Endothelial cell of umbilical vein (primary cell): ENCODE measurements around the gene TRPC4AP. TPM values are rescaled to one million over a fixed set of nuclear protein-coding genes. Genes with fewer than 3 reads are reported as not detected.

ENCODE experiments used
- BruUV-seq: library from RNA; stranded (reverse); fragments of 400-500 nt; replicated peaks from 2 replicates; lab custom pipeline; 2021; lab: Mats Ljungman, UMichigan
- CTCF ChIA-PET: fragments of 300-600, 350-600 bp; sonication (Branson Sonifier 250); formaldehyde crosslinking; loops from one replicate; lab custom pipeline; 2021; ENCODE audit warnings: antibody characterized with exemption, inconsistent platforms; lab: Charles Lee
- POLR2A ChIA-PET: fragments of 300-600, 350-600 bp; sonication (Branson Sonifier 250); formaldehyde crosslinking; loops from one replicate; lab custom pipeline; 2021; ENCODE audit warnings: antibody characterized with exemption, inconsistent platforms; lab: Charles Lee
- DNase-seq: peaks from one replicate; pipeline ENCODE4 v3.0.0-alpha.2; 2011; ENCODE audit warnings: low read depth, low spot score
- FAIRE-seq: peaks from 2 replicates; lab custom pipeline; 2011; peaks lifted over from hg19 to GRCh38; lab: Jason Lieb, UNC
- H2AFZ ChIP-seq: 2 replicates; pipeline ENCODE4 v1.6.0; 2012; ENCODE audit warnings: low read depth, low read length, control low read depth, inconsistent platforms
- H3K27ac ChIP-seq: 2 replicates; pipeline ENCODE4 v1.5.1; 2011; ENCODE audit warnings: low read depth, mild to moderate bottlenecking, control low read depth, low read length, moderate library complexity; ENCODE audit not compliant: insufficient read depth
- H3K27me3 ChIP-seq, 2 experiments: 2 replicates each; pipeline versions ENCODE4 v1.6.0 to v1.6.1; 2011; ENCODE audit warnings: low read length in 2 of 2, mixed read lengths in 1 of 2; ENCODE audit not compliant: control insufficient read depth in 2 of 2, insufficient read depth in 2 of 2
- H3K36me3 ChIP-seq, 2 experiments: 2 replicates in 1 of 2; 3 replicates in 1 of 2; pipeline ENCODE4 v1.5.1; 2011; ENCODE audit warnings: low read length in 2 of 2, mild to moderate bottlenecking in 1 of 2, moderate library complexity in 1 of 2; ENCODE audit not compliant: control insufficient read depth in 2 of 2, insufficient read depth in 2 of 2; ENCODE audit errors: extremely low read depth in 1 of 2
- H3K4me1 ChIP-seq: 3 replicates; pipeline ENCODE4 v1.5.1; 2011; ENCODE audit warnings: mild to moderate bottlenecking, low read length; ENCODE audit not compliant: control insufficient read depth, insufficient read depth; ENCODE audit errors: extremely low read depth
- H3K4me2 ChIP-seq: 2 replicates; pipeline ENCODE4 v1.6.1; 2011; ENCODE audit warnings: low read length, control low read depth, mixed read lengths; ENCODE audit not compliant: insufficient read depth
- H3K4me3 ChIP-seq, 3 experiments: fragments of 200-600 bp in 1 of 3; sonication (generic), shearing (Covaris generic) in 1 of 3; replicated peaks in 1 of 3; 2 replicates each; pipeline ENCODE4 v1.5.1; 2011 to 2016; ENCODE audit warnings: control low read depth in 3 of 3, low read length in 3 of 3, mild to moderate bottlenecking in 2 of 3, inconsistent platforms in 1 of 3, low read depth in 1 of 3, moderate library complexity in 1 of 3; ENCODE audit not compliant: insufficient read depth in 1 of 3
- H3K79me2 ChIP-seq: 2 replicates; pipeline ENCODE4 v1.6.0; 2012; ENCODE audit warnings: low read length, inconsistent platforms; ENCODE audit not compliant: control insufficient read depth, insufficient read depth
- H3K9ac ChIP-seq: replicated peaks from 2 replicates; pipeline ENCODE3; 2011; ENCODE audit warnings: low read length, control low read depth; ENCODE audit not compliant: insufficient read depth; ENCODE audit errors: extremely low read depth
- H3K9me1 ChIP-seq: replicated peaks from 3 replicates; pipeline ENCODE4 v1.6.0; 2011; ENCODE audit warnings: mild to moderate bottlenecking, low read length; ENCODE audit not compliant: control insufficient read depth, insufficient read depth; ENCODE audit errors: extremely low read depth
- H3K9me3 ChIP-seq: replicated peaks from 2 replicates; pipeline ENCODE4 v1.5.1; 2012; ENCODE audit warnings: low read length, inconsistent platforms; ENCODE audit not compliant: control insufficient read depth, insufficient read depth
- H4K20me1 ChIP-seq: replicated peaks from 2 replicates; pipeline ENCODE3; 2011; ENCODE audit warnings: mild to moderate bottlenecking, low read length; ENCODE audit not compliant: control insufficient read depth, insufficient read depth; ENCODE audit errors: extremely low read depth
- EZH2 ChIP-seq: IDR thresholded peaks from 2 replicates; pipeline ENCODE4 v1.6.1; 2012; ENCODE audit warnings: borderline replicate concordance, low read depth, mild to moderate bottlenecking, moderate library complexity, low read length, inconsistent platforms; ENCODE audit not compliant: severe bottlenecking
- FOS ChIP-seq: IDR thresholded peaks from 2 replicates; pipeline ENCODE4 v1.6.1; 2011; ENCODE audit warnings: mild to moderate bottlenecking, low read length, moderate library complexity, borderline replicate concordance; ENCODE audit not compliant: insufficient read depth
- JUN ChIP-seq: IDR thresholded peaks from 2 replicates; pipeline ENCODE4 v1.6.1; 2011; ENCODE audit warnings: borderline replicate concordance, low read depth; ENCODE audit not compliant: insufficient read length, insufficient read depth
- POLR2A ChIP-seq: IDR thresholded peaks from 2 replicates; pipeline ENCODE4 v1.6.1; 2012; ENCODE audit warnings: low read depth, mild to moderate bottlenecking, control low read depth, low read length
- POLR2AphosphoS5 ChIP-seq: IDR thresholded peaks from 2 replicates; pipeline ENCODE4 v1.6.1; 2012; ENCODE audit warnings: low read depth, mild to moderate bottlenecking, control low read depth, low read length, moderate library complexity; ENCODE audit not compliant: insufficient read depth
- dilution Hi-C: fragments of 300-500 bp; cut with MboI; formaldehyde crosslinking; loops from one replicate; pipeline ENCODE4 v1.15.0; 2019; ENCODE audit warnings: low sequenced_read_pairs; ENCODE audit not compliant: extremely low pct_ligation_motif_present
- intact Hi-C: fragments of 100-400 bp; cut with micrococcal nuclease; formaldehyde crosslinking; loops from one replicate; pipeline ENCODE4 v1.10.0; 2022
- polyA plus RNA-seq, 4 experiments: library from polyadenylated mRNA; depleted of rRNA in 3 of 4; stranded (reverse) in 3 of 4; unstranded in 1 of 4; fragments of >200 nt; gene quantifications; 2 replicates each; pipeline versions ENCODE4 v1.2.1 to v1.2.3, GENCODE V29; 2011 to 2012; ENCODE audit warnings: missing spikeins in 1 of 4
- total RNA-seq: library from RNA; stranded (reverse); gene quantifications from 2 replicates; pipeline ENCODE4 v1.2.3, GENCODE V29; 2021
- TF ChIP-seq, protein P1 (sequence below): IDR thresholded peaks from 2 replicates; pipeline ENCODE4 v1.6.1; 2011; ENCODE audit not compliant: insufficient read depth, insufficient read length
- TF ChIP-seq, protein P2 (sequence below), 2 donors: IDR thresholded peaks; 1 replicate in 1 of 2; 2 replicates in 1 of 2; pipeline ENCODE4 v1.5.1; 2011; ENCODE audit warnings: low read length in 2 of 2, mild to moderate bottlenecking in 2 of 2, moderate library complexity in 2 of 2, control low read depth in 1 of 2, inconsistent platforms in 1 of 2, low read depth in 1 of 2; ENCODE audit not compliant: insufficient read depth in 1 of 2; ENCODE audit errors: extremely low read depth in 1 of 2

Gene TRPC4AP
- total and polyA plus RNA-seq, 2 donors (not counting 3 experiments of a cell fraction or from before 2014, with no cell fraction given): 89.0 to 103 TPM

DNA sequence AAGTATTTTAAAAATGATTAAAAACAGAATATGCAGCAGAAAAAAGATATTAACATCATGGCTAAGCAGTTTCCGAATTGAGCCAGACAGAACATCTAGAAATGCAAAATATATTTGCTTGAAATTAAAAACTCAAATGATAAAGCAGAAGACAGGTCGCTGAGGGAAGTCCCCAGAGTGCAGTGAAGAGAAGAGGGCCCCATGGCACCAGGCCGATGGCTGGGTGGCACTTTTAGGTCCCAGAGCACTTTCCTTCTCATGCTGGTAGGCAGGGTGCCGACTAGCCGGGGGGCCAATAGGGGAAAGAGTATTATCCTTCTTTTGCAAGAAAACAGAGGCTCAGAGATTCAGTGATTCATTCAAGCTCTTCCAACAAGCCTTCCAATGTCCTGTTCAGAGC lies 78.1 kb downstream of the TRPC4AP start:
- no peaks in the 10 kb centered on the region for H4K20me1 ChIP-seq
- intact Hi-C loops (no loop called here), dilution Hi-C loops (no loop called here)
- no peak overlapping the region for H3K9ac ChIP-seq
- FAIRE-seq (no peak), DNase-seq (no peak)
- H3K36me3 ChIP-seq: peaks cover 5 to 53% of the 10 kb centered on the region in 2 experiments
- no peaks in the 10 kb centered on the region for H3K9me1 ChIP-seq
- H3K79me2 ChIP-seq: no peaks in the 10 kb centered on the region
- H3K27ac ChIP-seq: no peak overlapping the region
- TF ChIP-seq POLR2AphosphoS5: no peak
- ChIA-PET CTCF (interaction anchor here (1.3 kb wide), 1 partner anchor 193 kb away, joined by 3 read pairs; no protein-coding TSS in a partner anchor), POLR2A (no interaction called here)
- no peaks in the 10 kb centered on the region for H3K9me3 ChIP-seq
- BruUV-seq: no TSS peak
- H3K4me3 ChIP-seq: no peak overlapping the region
- H3K4me2 ChIP-seq: no peak overlapping the region
- no peaks in the 10 kb centered on the region for H3K4me1 ChIP-seq
- no peaks in the 10 kb centered on the region for H3K27me3 ChIP-seq
- no peak overlapping the region for H2AFZ ChIP-seq

DNA sequence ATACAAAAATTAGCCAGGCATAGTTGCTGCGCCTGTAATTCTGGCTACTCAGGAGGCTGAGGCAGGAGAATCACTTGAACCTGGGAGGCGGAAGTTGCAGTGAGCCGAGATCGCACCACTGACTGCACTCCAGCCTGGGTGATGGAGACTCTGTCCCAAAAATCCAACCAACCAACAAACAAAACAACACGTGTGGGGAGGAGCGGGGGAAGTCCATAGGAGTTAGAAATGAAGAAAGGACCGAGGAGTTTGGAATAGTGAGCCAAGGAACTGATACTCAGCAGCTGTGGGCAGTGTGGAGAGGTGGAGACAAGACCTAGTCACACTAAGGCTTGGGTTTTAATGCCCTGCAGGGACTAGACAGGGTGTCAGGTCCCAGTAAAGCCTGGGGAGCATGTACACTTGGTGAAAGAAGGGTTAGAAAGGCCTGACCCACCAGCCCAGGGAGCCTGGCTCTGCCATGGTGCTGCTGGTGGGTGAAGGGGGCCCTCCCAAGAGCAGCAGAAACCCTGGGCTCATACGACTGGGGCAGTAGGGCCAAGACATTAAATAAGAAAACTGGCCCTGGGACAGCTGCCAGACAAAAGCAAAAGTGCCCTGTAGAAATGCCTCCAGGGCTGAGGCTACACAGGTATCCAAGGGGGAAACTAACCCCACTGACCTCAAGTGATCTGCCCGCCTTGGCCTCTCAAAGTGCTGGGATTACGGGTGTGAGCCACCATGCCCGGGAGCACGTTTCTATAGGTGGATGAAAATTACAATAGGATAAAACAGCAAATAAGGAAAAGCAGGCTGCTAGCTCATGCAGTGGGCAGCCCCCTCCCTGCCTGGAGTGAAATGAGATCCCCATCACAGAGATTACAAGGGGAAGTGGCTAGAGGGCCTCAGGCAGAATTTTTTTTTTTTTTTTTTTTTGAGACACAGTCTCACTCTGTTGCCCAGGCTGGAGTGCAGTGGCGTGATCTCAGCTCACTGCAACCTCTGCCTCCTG lies 78.9 kb downstream of the TRPC4AP start:
- Histone ChIP-seq H3K36me3 (peaks cover 8 to 54% of the 10 kb centered on the region in 2 experiments), H3K9me1 (no peaks in the 10 kb centered on the region), H3K27me3 (no peaks in the 10 kb centered on the region), H2AFZ (no peak overlapping the region), H3K79me2 (no peaks in the 10 kb centered on the region), H3K9ac (no peak overlapping the region), H3K27ac (no peak overlapping the region), H3K9me3 (no peaks in the 10 kb centered on the region), H4K20me1 (no peaks in the 10 kb centered on the region), H3K4me1 (no peaks in the 10 kb centered on the region), H3K4me3 (no peak overlapping the region), H3K4me2 (no peak overlapping the region)
- BruUV-seq: no TSS peak
- intact Hi-C loops (no loop called here), dilution Hi-C loops (no loop called here)
- DNase-seq (no peak), FAIRE-seq (no peak)
- POLR2A ChIA-PET: no interaction called here
- TF ChIP-seq, protein P1, sequence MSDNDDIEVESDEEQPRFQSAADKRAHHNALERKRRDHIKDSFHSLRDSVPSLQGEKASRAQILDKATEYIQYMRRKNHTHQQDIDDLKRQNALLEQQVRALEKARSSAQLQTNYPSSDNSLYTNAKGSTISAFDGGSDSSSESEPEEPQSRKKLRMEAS: no peak
- TF ChIP-seq POLR2AphosphoS5: no peak
- no peak for TF ChIP-seq EZH2
- TF ChIP-seq, protein P2, sequence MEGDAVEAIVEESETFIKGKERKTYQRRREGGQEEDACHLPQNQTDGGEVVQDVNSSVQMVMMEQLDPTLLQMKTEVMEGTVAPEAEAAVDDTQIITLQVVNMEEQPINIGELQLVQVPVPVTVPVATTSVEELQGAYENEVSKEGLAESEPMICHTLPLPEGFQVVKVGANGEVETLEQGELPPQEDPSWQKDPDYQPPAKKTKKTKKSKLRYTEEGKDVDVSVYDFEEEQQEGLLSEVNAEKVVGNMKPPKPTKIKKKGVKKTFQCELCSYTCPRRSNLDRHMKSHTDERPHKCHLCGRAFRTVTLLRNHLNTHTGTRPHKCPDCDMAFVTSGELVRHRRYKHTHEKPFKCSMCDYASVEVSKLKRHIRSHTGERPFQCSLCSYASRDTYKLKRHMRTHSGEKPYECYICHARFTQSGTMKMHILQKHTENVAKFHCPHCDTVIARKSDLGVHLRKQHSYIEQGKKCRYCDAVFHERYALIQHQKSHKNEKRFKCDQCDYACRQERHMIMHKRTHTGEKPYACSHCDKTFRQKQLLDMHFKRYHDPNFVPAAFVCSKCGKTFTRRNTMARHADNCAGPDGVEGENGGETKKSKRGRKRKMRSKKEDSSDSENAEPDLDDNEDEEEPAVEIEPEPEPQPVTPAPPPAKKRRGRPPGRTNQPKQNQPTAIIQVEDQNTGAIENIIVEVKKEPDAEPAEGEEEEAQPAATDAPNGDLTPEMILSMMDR (IDR thresholded peaks at IDR 0.05; ENCODE audit: extremely low read depth in 1 of 2, insufficient read depth in 1 of 2, low read depth in 1 of 2, low read length in 2 of 2): no peak
- no peak for TF ChIP-seq POLR2A
- TF ChIP-seq FOS: no peak
- no peak for TF ChIP-seq JUN
- CTCF ChIA-PET: interaction anchor here (0.6 kb wide), 1 partner anchor 1073 kb away, joined by 3 read pairs; no protein-coding TSS in a partner anchor
